ENCODE measurements around the gene SIL1. TPM values are rescaled to one million over a fixed set of nuclear protein-coding genes. Genes with fewer than 3 reads are reported as not detected.

The SIL1 gene
- total and polyA plus RNA-seq, 2 donors (not counting 3 experiments of a cell fraction or from before 2014, with no cell fraction given), result 47.6 to 67.2 TPM

DNA sequence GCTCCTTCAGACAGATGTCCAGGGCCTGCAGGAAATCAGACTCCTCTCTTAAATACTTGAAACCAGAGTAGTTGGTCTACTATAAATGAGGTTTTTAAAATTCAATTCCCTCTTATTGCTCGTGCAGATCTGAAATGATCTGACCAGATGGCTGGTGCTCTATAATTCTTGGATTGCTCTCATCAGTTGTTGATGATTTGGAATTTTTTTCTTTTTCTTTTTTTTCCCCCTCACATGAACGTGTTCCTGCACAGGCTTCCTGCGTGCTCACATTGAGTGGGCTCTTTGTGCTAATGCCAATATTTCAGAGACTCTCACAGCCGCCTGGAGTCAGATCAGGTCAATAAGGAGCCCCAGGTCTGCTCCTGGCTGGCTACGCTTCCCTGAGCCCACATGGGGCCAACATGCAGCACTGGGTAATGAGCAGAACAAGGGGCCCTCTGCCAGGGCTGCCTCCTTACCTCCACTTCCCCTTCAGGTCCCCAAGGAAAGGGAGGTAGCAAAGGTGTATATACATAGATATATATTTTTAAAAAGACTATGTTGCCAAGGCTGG lies 82.0 kb downstream of the SIL1 start:
- BruUV-seq (replicated peaks), result no TSS peak
- Histone ChIP-seq H3K79me2 (ENCODE audit: control insufficient read depth, insufficient read depth, low read length) (no peaks in the 10 kb centered on the region), H3K27ac (ENCODE audit: insufficient read depth, low read depth, low read length) (no peak overlapping the region), H3K27me3 (ENCODE audit: control insufficient read depth in 2 of 2, insufficient read depth in 2 of 2, low read length in 2 of 2) (no peaks in the 10 kb centered on the region), H3K9ac (replicated peaks; ENCODE audit: extremely low read depth, insufficient read depth, low read length) (no peak overlapping the region), H2AFZ (ENCODE audit: low read depth, low read length) (no peak overlapping the region), H3K36me3 (ENCODE audit: control insufficient read depth in 2 of 2, extremely low read depth in 1 of 2, insufficient read depth in 2 of 2, low read length in 2 of 2) (peaks cover 0 to 9% of the 10 kb centered on the region in 2 experiments), H3K4me3 (replicated peaks in 1 of 3; ENCODE audit: insufficient read depth in 1 of 3, low read depth in 1 of 3, low read length in 3 of 3) (no peak overlapping the region), H3K4me2 (ENCODE audit: insufficient read depth, low read length) (no peak overlapping the region), H3K9me3 (replicated peaks; ENCODE audit: control insufficient read depth, insufficient read depth, low read length) (no peaks in the 10 kb centered on the region), H3K9me1 (replicated peaks; ENCODE audit: control insufficient read depth, extremely low read depth, insufficient read depth, low read length) (no peaks in the 10 kb centered on the region), H4K20me1 (replicated peaks; ENCODE audit: control insufficient read depth, extremely low read depth, insufficient read depth, low read length) (no peaks in the 10 kb centered on the region), H3K4me1 (ENCODE audit: control insufficient read depth, extremely low read depth, insufficient read depth, low read length) (no peaks in the 10 kb centered on the region)
- dilution Hi-C loops (cut with MboI; ENCODE audit: extremely low pct_ligation_motif_present, low sequenced_read_pairs) (no loop called here), intact Hi-C loops (cut with micrococcal nuclease) (no loop called here)
- TF ChIP-seq POLR2AphosphoS5 (IDR thresholded peaks at IDR 0.05; ENCODE audit: insufficient read depth, low read depth, low read length), result no peak
- TF ChIP-seq, protein P1, sequence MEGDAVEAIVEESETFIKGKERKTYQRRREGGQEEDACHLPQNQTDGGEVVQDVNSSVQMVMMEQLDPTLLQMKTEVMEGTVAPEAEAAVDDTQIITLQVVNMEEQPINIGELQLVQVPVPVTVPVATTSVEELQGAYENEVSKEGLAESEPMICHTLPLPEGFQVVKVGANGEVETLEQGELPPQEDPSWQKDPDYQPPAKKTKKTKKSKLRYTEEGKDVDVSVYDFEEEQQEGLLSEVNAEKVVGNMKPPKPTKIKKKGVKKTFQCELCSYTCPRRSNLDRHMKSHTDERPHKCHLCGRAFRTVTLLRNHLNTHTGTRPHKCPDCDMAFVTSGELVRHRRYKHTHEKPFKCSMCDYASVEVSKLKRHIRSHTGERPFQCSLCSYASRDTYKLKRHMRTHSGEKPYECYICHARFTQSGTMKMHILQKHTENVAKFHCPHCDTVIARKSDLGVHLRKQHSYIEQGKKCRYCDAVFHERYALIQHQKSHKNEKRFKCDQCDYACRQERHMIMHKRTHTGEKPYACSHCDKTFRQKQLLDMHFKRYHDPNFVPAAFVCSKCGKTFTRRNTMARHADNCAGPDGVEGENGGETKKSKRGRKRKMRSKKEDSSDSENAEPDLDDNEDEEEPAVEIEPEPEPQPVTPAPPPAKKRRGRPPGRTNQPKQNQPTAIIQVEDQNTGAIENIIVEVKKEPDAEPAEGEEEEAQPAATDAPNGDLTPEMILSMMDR (IDR thresholded peaks at IDR 0.05; ENCODE audit: extremely low read depth in 1 of 2, insufficient read depth in 1 of 2, low read depth in 1 of 2, low read length in 2 of 2), result no peak
- no peak for TF ChIP-seq GATA2 (IDR thresholded peaks at IDR 0.05; ENCODE audit: insufficient read depth, insufficient read length, low read depth, low read length)
- no peak for TF ChIP-seq POLR2A (IDR thresholded peaks at IDR 0.05; ENCODE audit: low read depth, low read length)
- TF ChIP-seq EZH2 (IDR thresholded peaks at IDR 0.05; ENCODE audit: borderline replicate concordance, low read depth, low read length, severe bottlenecking), result no peak
- no peak for TF ChIP-seq FOS (IDR thresholded peaks at IDR 0.05; ENCODE audit: borderline replicate concordance, insufficient read depth, low read length)
- no peak for TF ChIP-seq MYC (IDR thresholded peaks at IDR 0.05; ENCODE audit: low read depth, low read length)
- no peak for TF ChIP-seq JUN (IDR thresholded peaks at IDR 0.05; ENCODE audit: borderline replicate concordance, insufficient read depth, insufficient read length, low read depth)
- TF ChIP-seq, protein P2, sequence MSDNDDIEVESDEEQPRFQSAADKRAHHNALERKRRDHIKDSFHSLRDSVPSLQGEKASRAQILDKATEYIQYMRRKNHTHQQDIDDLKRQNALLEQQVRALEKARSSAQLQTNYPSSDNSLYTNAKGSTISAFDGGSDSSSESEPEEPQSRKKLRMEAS (IDR thresholded peaks at IDR 0.05; ENCODE audit: insufficient read depth, insufficient read length), result no peak
- FAIRE-seq (no peak), DNase-seq (ENCODE audit: low read depth, low spot score) (no peak)
- ChIA-PET POLR2A (no interaction called here), CTCF (no interaction called here)
